Measurements from ENCODE around the gene LCNL1.

Gene LCNL1

DNA sequence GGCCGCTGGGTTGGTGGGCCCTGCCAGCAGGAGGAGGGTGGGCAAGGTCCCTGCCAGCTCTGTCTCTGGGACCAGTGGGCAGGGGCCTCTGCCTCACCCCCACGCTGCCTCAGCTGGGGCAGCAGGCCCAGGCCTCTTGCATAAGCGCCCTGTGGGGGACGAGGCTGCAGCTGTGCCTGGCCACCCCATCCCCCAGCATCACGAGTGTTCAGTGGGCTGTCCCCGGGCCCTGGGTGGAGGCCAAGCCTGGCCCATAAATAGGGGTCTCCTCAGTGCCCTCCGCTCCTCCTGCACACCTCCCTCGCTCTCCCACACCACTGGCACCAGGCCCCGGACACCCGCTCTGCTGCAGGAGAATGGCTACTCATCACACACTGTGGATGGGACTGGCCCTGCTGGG lies 5.6 kb upstream of the LCNL1 start, which contains the start of gene PTGDS:
PTGDS (plus strand) TSS at position 282 of the 400 bp plus-strand sequence; CDS start at position 357, 75 bp downstream.
- FAIRE-seq: no peak

DNA sequence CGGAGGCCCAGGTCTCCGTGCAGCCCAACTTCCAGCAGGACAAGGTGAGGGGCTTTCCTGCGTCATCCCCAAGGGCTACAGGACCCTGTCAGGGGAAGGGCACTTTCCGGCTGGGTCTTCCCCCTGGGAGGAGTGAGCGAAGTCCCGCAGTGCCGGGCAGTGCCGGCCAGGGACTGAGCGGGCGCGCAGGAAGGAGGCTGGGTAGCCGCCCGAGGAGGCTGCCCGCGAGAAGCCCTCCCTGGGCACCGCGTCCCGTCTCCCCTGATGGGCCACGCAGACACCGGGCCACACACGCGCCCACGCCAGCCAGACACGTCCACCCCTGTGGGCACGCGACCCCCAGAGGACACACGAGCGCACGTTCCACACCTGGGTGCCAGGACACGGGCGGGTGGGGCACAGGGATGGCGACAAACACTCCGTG lies 5.1 kb upstream of the LCNL1 start:
- no peak for FAIRE-seq

DNA sequence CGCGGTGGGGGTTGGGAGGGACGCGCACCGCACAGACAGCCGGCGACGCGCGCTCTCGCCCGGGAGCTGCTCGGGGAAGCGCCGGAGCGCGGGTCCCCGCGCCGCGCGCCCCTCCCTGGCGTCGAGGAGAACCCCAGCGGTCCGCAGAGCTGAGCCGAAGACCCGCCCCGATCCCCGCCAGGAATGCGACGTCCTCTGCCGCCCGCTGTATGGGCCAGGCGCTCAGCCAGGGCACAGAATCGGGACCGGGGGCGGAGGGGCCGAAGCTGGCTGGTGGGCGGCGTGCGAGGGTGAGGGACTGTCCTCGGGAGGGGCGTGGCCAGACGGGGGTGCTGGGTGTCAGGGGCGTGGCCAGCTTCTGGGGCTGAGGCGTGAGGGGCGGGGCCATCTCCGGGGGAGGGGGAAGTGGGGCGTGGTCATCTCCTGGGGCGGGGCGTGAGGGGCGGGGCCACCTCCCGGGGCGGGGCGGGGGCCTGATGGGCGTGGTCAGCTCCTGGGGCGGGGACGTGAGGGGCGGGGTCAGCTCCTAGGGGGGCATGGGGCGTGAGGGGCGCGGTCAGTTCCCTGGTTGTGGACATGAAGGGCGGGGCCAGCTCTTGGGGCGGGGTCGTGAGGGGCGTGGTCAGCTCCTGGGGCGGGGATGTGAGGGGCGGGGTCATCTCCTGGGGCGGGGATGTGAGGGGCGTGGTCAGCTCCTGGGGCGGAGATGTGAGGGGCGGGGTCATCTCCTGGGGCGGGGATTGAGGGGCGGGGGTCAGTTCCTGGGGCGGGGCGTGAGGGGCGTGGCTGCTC lies 4.5 kb upstream of the LCNL1 start:
- FAIRE-seq: no peak

DNA sequence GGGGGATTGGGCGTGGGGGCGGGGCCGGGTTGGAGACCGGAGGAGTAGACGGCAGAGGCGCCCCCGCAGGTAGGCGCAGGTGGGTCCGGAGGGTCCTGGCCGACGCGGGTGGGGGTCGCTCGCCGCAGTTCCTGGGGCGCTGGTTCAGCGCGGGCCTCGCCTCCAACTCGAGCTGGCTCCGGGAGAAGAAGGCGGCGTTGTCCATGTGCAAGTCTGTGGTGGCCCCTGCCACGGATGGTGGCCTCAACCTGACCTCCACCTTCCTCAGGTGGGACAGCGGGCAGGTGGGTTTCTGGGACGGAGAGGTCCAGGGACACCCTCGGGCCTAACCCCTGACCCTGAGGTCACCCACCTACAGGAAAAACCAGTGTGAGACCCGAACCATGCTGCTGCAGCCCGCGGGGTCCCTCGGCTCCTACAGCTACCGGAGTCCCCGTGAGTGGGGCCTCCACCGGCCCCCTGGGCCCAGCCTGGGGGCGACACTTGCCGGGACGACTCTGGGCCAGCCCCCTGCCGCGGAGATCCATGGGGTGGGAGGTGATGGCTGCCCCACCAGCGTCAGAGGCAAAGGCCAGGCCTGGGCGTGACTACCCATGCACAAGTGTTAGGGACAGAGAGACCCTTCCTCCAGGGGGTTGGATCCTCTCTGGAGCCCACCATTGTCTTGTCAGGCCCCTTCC lies 3.8 kb upstream of the LCNL1 start:
- no peak for FAIRE-seq

DNA sequence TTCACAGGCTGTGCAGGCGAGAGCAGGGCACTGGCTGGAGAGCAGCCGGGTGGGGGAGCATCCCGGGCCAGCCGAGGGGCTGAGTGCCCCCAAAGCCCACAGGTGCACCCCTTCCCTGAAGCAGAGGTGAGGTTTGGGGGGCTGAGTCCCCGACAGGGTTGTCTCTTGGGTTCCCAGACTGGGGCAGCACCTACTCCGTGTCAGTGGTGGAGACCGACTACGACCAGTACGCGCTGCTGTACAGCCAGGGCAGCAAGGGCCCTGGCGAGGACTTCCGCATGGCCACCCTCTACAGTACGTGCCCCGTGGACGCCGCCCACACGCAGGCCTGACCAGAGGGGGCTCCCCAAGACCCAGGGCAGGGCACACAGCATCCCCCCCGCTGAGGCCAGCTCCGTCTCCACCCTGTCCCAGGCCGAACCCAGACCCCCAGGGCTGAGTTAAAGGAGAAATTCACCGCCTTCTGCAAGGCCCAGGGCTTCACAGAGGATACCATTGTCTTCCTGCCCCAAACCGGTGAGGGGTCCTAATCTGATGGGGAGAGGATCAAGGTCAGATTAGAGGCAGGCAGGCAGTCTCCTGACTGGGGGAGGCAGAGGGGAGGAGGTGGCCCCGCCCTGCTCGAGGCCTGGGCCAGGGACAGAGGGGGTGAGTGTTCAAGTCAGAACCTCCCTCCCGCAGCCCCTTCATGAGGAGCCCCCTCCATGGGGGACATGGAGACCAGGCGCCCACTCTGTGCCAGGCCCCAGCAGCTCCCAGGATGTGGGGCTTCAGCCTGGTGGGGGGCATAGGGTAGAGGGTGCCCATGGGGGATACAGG lies 2.8 kb upstream of the LCNL1 start:
- no peak for FAIRE-seq

DNA sequence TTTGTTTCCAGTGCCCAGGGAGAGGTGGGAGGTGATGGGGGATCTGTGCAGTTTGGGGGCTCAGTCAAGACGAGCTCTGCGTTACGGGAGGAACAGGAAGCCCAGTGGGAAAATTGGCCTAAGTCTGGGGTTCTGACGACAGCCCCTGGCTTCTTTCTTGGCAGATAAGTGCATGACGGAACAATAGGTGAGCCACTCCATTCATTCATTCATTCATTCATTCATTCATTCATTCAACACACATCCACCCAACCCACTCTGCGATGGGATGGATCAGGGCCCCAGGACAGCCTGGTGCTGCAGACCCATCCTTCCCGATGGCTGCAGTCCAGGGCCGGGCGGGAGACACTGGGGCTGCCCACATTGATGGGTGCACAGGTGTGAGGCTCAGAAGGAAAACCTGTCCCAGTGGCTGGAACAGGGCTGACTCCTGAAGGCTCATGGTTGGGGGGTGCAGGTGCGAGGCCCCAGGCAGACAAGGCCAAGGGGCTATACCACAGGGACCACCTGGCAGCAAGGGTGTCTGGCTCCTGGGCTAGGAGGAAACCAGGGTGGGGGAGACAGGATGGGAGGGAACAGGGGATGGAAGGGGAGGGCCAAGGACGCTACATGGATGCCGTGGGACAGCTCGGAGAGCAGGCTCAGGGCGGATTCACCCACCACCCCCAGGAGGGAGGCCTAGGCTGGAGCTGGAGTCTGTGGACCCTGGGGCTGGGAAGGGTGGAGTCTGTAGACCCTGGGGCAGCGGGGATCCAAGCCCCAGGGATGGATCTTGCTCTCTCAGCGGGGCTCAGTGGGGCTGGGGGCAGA lies 1.9 kb upstream of the LCNL1 start:
- FAIRE-seq: no peak

DNA sequence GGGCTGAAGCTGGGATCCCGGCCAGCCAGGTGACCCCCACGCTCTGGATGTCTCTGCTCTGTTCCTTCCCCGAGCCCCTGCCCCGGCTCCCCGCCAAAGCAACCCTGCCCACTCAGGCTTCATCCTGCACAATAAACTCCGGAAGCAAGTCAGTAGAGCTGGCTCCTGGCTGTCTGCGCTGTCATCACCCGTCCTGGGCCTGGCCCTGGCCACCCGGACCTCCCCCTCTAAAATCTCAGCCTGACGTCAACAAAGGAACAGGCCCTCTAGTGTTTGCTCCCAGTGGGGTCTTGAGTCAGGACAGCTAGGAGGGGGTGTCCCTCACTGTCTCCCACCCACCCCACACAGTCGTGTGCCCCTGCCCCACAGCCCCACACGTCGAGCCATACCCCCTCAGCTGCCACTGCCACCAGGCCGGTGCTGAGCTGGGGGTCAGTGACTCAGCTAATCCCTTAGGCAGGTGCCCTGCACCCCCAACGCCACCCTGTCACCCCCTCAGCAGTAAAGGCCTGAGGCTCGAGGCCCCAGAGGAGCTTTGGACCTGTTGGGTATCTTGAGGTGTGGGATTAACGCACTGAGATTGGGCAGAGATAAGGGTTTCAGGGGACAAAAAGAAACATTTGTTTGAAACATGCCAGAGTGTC lies 1.1 kb upstream of the LCNL1 start:
- no peak for FAIRE-seq

DNA sequence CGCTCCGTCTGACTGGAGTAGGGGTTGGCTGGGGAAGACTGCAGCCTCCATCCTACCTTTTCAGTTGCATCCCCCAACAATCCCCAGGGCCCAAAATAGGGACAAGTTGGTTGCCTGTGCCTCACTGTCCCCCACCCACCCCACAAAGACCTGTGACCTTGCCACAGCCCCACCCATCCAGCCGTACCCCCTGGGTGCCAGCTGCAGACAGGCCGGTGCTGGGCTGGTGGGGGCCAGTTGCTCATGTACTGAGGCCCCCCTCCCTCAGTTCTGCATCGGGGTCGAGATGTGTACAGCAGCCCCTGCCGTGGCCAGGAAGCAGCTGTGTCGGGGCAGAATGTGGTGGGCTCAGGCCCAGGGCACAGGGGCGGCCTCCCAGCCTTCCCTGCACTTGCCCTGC lies 374 bp downstream of the LCNL1 start:
- FAIRE-seq: no peak

DNA sequence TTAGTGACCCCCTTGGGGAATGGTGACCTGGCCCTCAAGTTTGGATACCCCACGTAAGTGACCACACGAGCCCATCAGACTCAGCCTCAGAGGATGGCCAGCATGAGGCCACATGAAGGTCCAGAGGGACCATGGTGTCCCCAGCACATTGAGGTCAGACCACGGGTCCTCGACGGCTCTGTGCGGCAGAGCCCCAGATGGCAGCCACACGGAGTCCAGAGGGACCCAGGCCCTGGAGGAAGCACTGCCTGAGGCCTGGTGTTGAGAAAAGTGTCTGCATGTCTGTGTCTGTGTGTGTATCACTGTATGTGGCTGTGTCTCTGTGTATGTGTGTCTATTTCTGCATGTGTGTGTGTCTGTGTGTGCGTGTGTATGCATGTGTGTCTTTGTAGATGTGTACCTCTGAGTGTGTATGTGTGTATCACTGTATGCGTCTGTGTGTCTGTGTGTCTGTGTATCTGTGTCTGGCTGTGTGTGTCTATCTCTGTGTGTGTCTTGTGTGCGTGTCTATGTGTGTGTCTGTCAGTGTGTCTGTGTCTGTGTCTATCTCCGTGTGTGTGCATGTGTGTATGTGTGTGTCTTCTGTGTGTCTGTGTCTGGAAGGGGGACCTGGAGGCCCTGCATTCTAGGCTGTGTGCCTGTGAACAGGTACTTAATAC lies 992 bp downstream of the LCNL1 start:
- no peak for FAIRE-seq

DNA sequence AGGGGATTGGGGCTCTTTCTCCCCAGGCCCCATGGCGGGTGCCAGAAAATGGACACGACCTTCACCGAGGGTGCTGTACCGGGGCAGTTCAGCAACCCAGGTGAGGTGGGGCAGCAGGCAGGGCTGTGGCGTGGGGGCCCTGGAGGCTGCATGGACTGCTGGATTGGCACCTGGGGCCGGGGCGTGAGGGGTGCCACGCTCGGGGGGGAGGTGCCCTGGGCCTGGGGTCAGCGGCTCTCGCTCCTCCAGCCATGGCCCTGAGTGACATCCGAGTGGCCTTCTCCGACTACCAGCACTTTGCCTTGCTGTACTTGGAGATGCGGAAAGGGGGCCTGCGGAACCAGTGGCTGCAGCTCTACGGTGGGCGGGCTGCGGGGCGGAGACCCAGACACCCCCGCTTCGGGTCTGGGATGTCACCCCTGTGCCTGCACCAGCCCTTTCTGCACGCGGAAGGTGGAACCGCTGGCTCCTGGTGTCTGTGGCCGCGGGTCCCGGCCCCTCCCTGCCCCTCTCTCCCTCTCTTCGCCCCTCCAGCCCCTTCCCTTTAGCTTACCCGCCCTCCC lies 1.8 kb downstream of the LCNL1 start:
- no peak for FAIRE-seq

DNA sequence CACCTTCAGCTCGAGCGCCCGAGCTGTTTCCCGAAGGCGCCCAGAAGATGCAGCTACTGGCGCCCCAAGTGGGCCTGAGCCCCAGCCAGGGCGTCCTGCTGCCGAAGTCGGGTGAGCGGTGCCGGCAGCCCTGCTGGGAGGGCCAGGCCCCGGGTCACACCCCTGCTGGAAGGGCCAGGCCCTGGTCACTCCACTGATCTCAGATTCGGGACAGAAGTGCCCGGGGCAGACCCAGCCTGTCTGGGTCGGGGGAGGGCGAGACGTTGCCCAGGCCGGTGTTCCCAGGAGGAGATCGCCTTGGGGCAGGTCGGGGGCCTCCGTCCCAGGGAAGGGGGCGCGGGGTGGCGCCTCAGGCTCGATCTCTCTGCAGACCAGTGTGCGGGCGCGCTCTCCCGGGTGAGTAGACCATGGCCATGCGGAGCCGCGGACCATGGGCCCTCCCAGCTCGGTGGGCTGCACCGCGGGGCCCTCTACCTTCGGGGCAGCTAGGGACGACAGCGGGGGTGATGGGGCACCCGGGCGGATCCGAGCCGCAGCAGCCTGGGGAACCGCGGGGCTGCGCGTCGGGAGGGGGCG lies 2.3 kb downstream of the LCNL1 start:
- no peak for FAIRE-seq

DNA sequence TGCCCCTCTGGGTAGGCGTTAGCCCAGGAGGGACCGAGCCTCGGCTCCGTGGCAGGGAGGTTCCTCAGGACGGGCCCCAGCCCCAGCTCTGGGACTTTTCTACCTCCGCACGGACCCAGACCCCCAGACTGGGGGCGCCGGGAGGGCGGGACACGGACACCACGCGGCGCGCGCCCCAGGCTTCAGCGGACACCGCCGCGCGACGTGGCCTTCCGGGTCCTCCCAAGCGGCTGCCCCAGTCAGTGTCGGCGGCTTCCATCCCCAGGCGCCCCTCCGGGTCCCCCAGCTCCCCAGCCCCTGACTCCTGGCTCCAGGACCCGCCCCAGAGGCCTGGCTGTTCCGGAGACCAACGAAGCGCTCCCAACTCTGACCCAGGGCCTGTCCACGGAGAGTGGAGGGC lies 3.1 kb downstream of the LCNL1 start:
- FAIRE-seq: no peak

DNA sequence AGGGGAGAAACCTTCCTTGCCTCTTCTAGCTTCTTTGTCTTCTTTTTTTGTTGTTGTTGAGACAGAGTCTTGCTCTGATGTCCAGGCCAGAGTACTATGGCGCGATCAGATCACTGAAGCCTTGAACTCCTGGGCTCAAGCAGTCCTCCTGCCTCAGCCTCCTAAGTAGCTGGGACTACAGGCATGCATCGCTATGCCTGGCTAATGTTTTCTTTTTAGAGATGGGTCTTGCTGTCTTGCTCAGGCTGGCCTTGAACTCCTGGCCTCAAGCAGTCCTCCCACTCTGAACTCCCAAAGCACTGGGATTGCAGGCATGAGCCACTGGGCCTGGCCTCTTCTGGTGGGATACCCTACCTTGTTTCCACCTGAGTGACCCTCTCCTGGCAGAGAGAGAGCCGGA lies 6.1 kb downstream of the LCNL1 start:
- FAIRE-seq: no peak

DNA sequence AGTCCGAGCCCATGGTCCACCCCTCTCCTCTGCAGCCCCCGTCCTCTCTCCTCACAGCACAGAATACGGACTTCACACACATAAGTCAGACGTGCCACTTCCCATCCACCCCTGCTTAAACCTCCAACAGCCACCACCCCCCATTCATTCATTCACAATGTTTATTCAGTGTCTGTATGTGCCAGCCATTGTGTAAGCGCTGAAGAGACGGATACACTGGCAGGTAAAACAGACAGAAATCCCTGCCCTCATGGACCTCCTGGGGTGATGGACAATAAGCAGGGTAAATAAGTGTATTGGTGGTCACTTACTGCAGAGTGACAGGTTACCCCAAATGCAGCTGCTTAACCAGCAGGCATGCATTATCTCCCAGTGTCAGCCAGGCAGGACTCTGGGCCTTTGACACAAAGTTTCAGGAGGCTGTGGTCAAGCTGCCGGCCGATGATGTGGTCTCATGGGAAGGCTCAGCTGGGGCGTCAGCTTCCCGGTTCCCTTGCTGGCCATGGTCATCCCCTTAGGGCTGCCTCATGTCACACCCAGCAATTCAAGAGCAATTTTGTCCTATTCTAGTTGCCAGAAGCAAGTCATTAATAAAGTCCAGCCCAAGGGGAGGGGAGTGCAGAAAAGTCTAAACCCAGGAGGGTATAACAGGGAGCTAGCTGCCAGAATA lies 7.6 kb downstream of the LCNL1 start:
- FAIRE-seq: no peak

DNA sequence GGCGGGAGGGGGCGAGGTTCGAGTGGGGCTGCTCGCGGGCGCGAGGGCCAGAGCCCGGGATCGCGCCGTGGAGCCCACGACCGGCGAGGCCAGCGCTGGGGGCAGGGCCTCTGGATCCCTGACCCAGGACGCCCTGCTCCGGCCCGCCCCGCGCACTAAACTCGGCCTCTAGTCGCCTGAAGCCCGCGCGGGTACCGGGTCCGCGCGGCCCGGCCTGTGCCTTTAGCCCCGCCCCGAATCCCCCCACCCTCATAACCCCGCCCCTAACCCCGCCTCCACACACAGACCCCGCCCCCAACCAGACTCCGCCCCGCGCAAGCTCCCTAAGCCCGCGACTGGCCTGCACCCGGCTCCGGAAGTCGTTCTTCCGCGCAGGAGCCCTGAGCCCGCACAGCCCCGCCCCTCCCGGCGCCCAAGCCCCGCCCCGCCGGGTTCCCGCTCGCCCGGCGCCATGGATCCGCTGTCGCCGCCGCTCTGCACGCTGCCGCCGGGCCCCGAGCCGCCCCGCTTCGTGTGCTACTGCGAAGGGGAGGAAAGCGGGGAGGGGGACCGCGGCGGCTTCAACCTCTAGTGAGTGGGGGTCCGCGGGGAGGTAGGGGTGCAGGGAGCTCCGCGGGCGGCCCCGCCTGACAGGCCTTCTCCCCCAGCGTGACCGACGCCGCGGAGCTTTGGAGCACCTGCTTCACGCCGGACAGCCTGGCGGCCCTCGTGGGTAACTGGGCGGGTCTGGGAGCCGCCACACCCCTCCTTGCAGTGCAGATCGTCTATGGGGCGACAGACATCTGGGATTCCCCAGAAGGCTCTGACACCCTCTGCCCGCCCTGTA lies 9.4 kb downstream of the LCNL1 start, which contains the start of gene PAXX:
PAXX (plus strand) TSS at position 430 of the 826 bp plus-strand sequence; CDS start at position 452, 22 bp downstream.
- FAIRE-seq: no peak

DNA sequence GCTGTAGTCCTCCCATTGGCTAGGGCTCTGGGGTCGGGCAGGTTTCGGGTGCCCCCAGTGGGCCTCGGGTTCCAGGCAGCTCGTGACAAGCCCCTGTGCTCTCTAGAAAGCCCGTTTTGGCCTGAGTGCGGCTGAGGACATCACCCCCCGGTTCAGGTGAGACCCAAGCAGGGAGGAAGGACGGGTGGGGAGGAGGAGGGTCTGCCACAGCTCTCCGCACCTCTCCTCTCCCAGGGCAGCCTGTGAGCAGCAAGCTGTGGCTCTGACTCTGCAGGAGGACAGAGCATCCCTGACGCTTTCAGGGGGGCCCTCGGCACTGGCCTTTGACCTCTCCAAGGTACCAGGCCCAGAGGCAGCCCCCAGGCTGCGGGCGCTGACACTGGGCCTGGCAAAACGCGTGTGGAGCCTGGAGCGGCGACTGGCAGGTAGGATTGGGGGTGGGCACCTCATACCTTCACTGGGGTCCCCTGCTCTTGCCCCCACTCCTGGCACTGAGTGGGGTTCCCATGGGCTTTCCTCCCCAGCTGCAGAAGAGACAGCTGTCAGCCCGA lies 10.1 kb downstream of the LCNL1 start:
- FAIRE-seq: no peak

DNA sequence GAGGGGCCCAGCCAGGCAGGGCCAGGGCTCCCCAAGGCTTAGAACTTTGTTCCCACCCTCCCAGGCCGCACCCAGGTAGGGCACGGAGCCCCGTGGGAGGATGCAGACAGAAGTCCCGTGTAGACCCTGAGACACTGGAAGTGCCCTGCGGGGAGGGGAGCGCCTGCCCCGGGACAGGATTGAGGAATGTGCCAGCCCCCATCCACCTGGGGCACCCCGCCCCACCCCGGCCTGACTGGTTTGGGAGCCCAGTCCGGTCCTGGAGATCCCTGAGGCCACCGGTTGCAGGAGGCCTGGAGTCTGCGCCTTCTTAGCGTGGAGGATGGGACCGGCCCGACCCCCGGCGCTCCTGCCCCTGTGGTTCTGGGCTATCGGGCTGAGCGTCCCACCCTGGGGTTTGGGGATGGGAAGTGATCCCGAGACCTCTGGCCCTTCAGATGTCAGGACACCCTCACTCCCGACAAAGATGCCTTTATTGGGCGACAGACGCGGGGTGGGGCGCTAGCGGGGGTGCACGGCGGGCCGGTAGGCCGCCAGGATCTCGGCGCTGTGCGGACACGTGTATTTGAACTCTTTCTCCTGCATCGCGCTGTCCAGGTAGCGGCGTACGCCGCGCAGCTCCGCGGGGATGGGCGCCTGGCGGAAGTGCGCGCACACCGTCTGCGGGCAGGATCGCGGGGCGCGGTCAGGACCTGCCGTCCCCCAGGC lies 11.5 kb downstream of the LCNL1 start:
- FAIRE-seq: no peak

DNA sequence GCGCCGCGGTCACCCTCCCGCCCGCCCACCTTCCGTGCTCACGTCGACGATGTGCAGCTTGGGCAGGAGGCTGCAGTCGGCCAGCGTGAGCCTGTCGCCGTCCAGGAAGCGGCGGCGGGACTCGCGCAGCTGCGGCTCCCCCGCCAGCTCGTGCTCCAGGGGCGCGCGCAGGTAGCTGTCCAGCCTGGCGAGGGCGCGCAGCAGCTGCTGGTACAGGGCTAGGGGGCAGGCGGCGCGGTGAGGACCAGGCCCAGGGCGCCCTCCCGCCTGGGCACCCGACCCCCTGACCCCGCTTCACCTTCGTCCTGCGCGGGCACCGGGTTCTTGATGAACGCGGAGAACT lies 12.1 kb downstream of the LCNL1 start:
- no peak for FAIRE-seq
